WTC11 (cell line): Measurements from ENCODE around the gene LOXL3.

Experiments used
- AR ChIP-seq: fragments of 250-450 bp; sonication (Bioruptor Pico); IDR thresholded peaks from 2 replicates; pipeline ENCODE4 v1.9.0; 2021; ENCODE audit warnings: mild to moderate bottlenecking
- ATF1 ChIP-seq: sonication (generic); formaldehyde crosslinking; IDR thresholded peaks from 2 replicates; pipeline ENCODE4 v1.8.1; 2023; ENCODE audit warnings: mild to moderate bottlenecking, moderate library complexity, missing genetic modification reagents
- CREM ChIP-seq: sonication (generic); formaldehyde crosslinking; IDR thresholded peaks from 2 replicates; pipeline ENCODE4 v1.8.1; 2022; ENCODE audit warnings: mild to moderate bottlenecking, missing genetic modification reagents, moderate library complexity
- CTCF ChIP-seq: fragments of 200-600 bp; IDR thresholded peaks from 2 replicates; pipeline ENCODE4 v1.8.0; 2022; ENCODE audit warnings: antibody characterized with exemption
- ETV6 ChIP-seq: sonication (generic); formaldehyde crosslinking; IDR thresholded peaks from 2 replicates; pipeline ENCODE4 v1.8.1; 2022; ENCODE audit warnings: mild to moderate bottlenecking, missing genetic modification reagents
- FOXK1 ChIP-seq: sonication (generic); formaldehyde crosslinking; IDR thresholded peaks from 2 replicates; pipeline ENCODE4 v1.8.0; 2022; ENCODE audit warnings: mild to moderate bottlenecking, moderate library complexity, missing genetic modification reagents
- IRF1 ChIP-seq: sonication (generic); formaldehyde crosslinking; IDR thresholded peaks from 2 replicates; pipeline ENCODE4 v1.8.0; 2023; ENCODE audit warnings: missing genetic modification reagents
- MAX ChIP-seq: sonication (generic); formaldehyde crosslinking; IDR thresholded peaks from 2 replicates; pipeline ENCODE4 v1.8.0; 2022; ENCODE audit warnings: mild to moderate bottlenecking, missing genetic modification reagents
- MYBL2 ChIP-seq: sonication (generic); formaldehyde crosslinking; IDR thresholded peaks from 2 replicates; pipeline ENCODE4 v1.8.1; 2023; ENCODE audit warnings: mild to moderate bottlenecking, moderate library complexity, missing genetic modification reagents
- TEAD4 ChIP-seq: sonication (generic); formaldehyde crosslinking; IDR thresholded peaks from 2 replicates; pipeline ENCODE4 v1.8.0; 2022; ENCODE audit warnings: mild to moderate bottlenecking, missing genetic modification reagents
- ZNF121 ChIP-seq: sonication (generic); formaldehyde crosslinking; IDR thresholded peaks from 2 replicates; pipeline ENCODE4 v1.8.0; 2023; ENCODE audit warnings: missing genetic modification reagents
- ZNF219 ChIP-seq: sonication (generic); formaldehyde crosslinking; IDR thresholded peaks from 2 replicates; pipeline ENCODE4 v1.8.0; 2023; ENCODE audit warnings: missing genetic modification reagents, mild to moderate bottlenecking, borderline replicate concordance

GRCh38 chr2:74564222-74564621 is 10.5 kb upstream of the LOXL3 start:
- TF ChIP-seq CREM (CRISPR knock-in tag) (no peak), ZNF219 (CRISPR knock-in tag) (no peak), CTCF (no peak), FOXK1 (CRISPR knock-in tag) (no peak), ATF1 (CRISPR knock-in tag) (no peak), ZNF121 (CRISPR knock-in tag) (no peak), MYBL2 (no peak), AR (CRISPR knock-in tag) (no peak), MAX (CRISPR knock-in tag) (no peak), ETV6 (CRISPR knock-in tag) (no peak), IRF1 (no peak), TEAD4 (CRISPR knock-in tag) (no peak)
